C4-2B (cell line): ENCODE results near the gene NCKAP5.

Experiments used
- H3K27ac ChIP-seq: fragments of 450-650 bp; 2 replicates; pipeline ENCODE4 v1.5.1; 2017
- ZFX ChIP-seq: fragments of 450-650 bp; IDR thresholded peaks from 2 replicates; pipeline ENCODE4 v1.6.1; 2017
- TF ChIP-seq, protein P1 (sequence below): fragments of 450-650 bp; conservative IDR thresholded peaks from 2 replicates; pipeline ENCODE4 v1.5.1; 2017; ENCODE audit warnings: mild to moderate bottlenecking

NCKAP5 gene

DNA sequence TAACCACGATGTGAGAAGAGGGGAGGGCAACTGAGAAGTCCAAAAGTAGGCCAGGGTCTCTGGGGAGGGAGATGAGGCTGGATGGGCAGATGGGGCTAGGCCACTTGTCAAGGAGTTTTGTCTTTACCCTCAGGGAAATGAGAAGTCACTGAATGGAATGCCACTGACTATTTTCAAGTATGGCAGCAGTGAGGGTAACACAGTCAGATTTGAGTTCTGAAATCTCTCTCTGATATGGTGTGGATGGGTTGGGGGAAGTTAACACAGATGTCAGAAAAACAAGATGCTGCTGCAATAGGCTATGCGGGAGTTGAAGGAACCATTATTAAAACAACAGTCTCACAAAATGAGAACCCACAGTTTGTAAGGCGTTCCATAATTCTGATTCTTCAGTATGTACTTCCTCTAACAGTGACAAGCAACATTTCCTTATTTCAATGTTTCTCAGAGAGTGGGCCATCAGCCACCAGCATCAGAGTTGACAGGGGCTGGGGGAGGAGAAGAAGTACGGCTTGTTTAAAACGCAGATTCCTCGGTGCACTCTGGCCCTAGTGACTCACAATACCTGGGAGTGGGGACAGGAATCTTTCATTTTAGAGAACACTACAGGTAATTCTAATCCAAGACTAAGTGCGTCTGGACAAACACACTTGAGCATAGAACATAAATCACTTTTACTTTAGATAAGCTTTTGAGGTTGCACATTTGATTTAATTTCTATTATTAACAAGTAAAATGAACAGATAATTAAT is 596.8 kb downstream of the NCKAP5 start:
- no peak for TF ChIP-seq ZFX
- TF ChIP-seq, protein P1, sequence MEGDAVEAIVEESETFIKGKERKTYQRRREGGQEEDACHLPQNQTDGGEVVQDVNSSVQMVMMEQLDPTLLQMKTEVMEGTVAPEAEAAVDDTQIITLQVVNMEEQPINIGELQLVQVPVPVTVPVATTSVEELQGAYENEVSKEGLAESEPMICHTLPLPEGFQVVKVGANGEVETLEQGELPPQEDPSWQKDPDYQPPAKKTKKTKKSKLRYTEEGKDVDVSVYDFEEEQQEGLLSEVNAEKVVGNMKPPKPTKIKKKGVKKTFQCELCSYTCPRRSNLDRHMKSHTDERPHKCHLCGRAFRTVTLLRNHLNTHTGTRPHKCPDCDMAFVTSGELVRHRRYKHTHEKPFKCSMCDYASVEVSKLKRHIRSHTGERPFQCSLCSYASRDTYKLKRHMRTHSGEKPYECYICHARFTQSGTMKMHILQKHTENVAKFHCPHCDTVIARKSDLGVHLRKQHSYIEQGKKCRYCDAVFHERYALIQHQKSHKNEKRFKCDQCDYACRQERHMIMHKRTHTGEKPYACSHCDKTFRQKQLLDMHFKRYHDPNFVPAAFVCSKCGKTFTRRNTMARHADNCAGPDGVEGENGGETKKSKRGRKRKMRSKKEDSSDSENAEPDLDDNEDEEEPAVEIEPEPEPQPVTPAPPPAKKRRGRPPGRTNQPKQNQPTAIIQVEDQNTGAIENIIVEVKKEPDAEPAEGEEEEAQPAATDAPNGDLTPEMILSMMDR = no peak
- H3K27ac ChIP-seq = no peak overlapping the region

DNA sequence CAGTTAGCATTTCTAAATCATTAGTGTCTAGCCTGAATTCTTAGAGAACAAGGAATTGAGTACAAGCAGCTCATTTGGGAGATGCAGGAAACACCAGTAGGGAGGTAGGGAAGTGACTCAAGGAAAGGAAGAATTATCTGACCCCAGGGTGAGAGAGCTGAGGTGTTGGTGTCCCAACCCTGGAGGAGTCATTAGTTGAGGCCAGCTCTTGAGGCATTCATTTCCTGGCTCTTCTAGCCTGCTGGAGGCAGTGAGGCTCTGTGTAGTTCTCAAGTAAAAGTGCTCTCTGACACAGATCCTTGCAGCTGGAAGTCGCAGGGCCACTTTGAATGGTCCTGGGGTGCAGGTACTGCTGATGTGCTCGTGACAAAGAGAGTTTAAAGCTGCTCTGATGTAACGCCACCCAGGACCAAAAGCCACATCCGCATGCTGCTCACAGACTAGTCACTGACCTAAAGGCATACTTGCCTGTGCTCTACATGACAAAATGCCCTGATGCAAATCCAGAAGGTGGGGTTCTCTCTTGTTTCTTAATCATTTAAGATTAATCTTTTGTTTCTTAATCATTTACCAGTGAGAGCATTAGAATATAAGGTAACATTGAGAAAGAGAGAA is 598.8 kb downstream of the NCKAP5 start:
- TF ChIP-seq, protein P1 = no peak
- no peak for TF ChIP-seq ZFX
- H3K27ac ChIP-seq = no peak overlapping the region

DNA sequence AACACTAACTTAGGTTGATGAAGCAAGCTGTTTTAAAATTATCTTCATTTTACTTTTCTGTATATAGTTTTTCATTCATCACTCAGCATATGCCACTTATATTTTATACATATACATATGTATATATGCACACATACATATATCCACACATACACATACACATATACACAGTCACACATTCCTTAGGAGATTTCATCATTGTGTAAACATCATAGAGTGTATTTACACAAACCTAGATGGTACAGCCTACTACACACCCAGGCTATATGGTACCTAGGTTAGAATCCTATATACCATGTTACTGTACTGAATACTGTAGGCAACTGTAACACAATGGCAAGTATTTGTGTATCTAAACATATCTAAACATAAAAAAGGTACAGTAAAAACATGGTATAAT is 602.8 kb downstream of the NCKAP5 start:
- TF ChIP-seq, protein P1 = no peak
- no peak for TF ChIP-seq ZFX
- H3K27ac ChIP-seq = no peak overlapping the region

DNA sequence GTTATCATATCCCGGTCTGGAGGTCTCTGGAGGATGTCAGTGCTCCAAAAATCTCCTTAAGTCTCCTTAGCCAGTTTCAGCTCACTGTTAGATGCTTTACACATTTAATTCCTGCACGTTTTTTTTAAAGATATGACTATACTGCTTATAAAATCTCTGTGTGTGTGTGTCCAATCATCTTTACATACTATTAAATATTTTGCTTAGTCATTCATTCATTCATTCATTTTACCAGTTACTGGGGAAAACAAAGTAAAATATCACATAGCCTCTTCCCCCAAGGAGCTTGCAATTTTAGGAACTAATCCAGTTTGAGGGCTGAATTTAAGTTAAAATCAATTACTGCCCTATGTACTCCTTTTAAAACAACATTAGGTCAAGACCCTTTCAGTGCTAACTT is 605.1 kb downstream of the NCKAP5 start:
- H3K27ac ChIP-seq = no peak overlapping the region
- TF ChIP-seq, protein P1 = no peak
- no peak for TF ChIP-seq ZFX

DNA sequence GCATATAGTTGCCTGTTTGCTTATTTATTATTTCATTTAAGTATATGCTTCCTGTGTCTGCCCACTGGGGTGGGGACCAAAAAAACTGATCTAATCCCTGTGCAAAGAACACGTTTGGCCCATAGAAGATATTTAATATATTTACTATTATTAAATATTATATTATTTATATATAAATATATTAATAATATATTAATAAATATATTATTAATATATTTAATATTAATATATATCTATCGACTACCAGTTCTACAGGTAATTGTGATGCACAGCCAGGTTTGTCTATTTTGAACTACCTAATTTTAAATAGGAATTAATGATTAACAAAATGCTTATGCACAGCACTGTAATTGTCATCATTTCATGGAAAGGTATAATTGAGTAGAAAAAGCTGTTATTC is 609.4 kb downstream of the NCKAP5 start:
- H3K27ac ChIP-seq = no peak overlapping the region
- no peak for TF ChIP-seq ZFX
- TF ChIP-seq, protein P1 = no peak

DNA sequence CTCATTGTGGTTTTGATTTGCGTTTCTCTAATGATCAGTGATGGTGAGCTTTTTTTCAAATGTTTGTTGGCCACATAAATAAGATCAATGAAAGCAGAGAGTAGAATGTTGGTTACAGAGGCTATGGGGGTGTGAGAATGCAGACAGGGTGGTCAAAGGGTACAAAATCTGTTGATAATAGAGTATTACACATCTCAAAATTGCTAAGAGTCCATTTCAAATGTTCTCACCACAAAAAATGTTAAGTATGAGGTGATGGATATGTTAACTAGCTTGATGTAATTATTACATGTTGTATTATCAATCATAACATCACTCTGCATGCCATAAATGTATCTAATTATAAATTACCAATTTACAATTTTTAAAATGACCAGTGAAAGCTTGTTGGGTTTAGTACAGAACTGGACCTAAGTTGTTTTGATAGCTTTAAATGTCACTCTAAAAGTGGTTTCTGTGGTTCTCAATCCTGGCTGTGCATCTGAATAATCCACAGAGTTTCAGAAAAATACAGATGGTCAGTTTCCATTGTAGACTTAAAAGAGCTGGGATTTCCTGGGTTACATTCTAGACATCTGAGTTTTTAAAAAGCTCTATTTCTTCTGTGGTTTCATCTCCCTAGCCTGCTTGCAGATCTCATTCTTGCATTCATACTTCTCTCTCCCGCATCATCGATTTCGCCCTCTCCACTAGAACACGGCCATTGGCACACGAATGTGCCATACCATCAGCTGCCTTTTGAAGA is 612.2 kb downstream of the NCKAP5 start:
- H3K27ac ChIP-seq = no peak overlapping the region
- TF ChIP-seq ZFX = no peak
- TF ChIP-seq, protein P1 = no peak

DNA sequence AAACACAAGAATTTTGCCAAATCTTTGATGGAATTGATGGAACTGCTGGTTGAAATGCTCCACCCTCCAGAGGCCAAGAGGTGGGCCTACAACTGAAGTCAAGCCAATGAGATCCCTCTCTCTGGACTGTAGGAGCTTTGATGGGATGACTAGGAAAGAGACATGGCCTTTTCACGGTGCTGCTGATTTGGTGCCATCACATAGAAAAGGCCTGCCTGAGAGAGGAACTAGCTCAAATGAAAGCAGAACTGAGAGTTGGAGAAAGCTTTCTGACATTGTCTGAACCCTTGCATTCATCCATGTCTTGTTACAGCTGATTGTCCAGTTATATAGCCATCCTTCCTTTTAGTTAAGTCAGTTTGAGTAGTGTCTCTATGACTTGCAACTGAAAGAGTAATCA is 614.5 kb downstream of the NCKAP5 start:
- TF ChIP-seq, protein P1 = no peak
- no peak for TF ChIP-seq ZFX
- H3K27ac ChIP-seq = no peak overlapping the region
